ENCODE results near the gene MYBPC3.
A peak's percentile ranks its signal among the peaks of the same experiment; 100 is the strongest.

Gene MYBPC3

GRCh38 chr11:47383071-47383470 lies 30.6 kb upstream of the MYBPC3 start:
- DNase-seq, result no peak

DNA sequence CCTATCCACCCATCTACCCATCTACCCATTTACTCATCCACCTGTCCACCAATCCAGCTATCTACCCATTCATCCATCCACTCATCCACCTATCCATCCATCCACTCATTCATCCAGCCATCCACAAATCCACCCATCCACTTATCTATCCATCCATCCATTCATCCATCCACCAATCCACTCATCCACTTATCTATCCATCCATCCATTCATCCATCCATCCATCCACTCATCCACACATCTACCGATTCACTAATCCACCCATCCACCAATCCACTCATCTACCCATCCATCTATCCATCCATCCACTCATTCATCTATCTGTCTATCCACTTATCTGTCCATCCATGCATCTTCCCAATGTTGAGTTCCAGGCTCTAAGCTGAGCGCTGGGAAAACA lies 27.6 kb upstream of the MYBPC3 start:
- DNase-seq, result no peak

- no peak for DNase-seq
Measured at GRCh38 chr11:47379317-47379716, 26.8 kb upstream of the MYBPC3 start.

DNA sequence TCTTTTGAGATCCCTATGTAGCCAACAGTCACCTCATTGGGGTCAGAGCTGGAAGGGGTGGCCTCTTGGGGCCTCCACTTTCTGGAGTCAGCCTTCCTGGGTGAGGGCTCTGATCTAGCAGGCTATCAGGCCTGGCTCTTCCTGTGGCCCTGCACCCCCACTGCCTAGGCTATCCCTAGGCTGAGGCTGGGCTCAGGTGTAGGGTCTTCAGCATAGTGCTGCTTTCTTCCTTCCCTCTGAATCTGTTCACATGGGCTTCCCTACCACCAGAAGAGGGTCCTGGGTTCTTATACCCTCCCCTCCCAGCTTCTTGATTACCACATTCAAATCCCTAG lies 26.3 kb upstream of the MYBPC3 start:
- DNase-seq, result no peak

GRCh38 chr11:47378010-47378835 lies 25.7 kb upstream of the MYBPC3 start, which contains the start of gene SPI1:
Gene SPI1, minus strand, starts transcription at chr11:47378547. Its CDS starts 194 bp downstream, at chr11:47378353.
- no peak for DNase-seq

- no peak for DNase-seq
Measured at GRCh38 chr11:47377571-47378009, 25.1 kb upstream of the MYBPC3 start.

- DNase-seq, result no peak
Measured at GRCh38 chr11:47376525-47377371, 24.2 kb upstream of the MYBPC3 start.

- no peak for DNase-seq
Measured at GRCh38 chr11:47376107-47376524, 23.6 kb upstream of the MYBPC3 start.

DNA sequence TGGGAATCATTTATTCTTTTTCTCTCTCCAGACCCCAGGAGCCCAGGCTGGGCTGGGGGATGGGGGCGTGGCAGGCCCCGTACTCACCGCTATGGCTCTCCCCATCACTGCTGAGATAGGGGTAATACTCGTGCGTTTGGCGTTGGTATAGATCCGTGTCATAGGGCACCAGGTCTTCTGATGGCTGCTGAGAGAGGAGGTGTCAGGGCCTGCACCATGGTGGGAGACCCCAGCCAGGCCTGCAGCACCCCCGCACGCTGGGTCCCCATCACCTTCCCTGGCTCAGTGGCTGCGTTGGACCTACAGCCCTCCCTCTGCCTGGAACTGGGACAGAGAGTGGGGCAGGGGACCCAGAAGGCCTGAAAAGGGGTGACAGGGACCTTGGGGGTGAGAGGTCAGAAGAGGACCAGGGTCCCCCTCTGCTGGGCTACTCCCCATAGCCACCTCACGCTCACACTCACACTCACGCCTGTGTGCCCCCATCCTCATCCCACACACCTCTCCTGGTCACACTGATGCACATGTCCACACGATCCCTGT lies 23.1 kb upstream of the MYBPC3 start:
- no peak for DNase-seq

GRCh38 chr11:47375020-47375419 lies 22.5 kb upstream of the MYBPC3 start:
- DNase-seq, result no peak

DNA sequence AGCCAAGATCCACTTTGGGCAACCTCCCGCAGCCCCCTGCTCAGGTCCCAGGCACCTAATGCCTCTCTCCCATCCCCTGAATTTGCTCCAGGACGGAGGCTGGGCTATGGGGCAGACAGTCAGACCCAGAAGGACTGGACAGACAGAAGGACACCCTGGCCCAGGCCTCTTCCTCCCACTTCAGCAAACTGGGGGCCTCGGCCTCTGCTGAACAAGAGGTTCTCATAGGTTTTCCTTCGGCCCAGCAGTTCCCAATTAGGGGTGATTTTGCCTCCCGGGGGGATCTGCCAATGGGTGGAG lies 22.2 kb upstream of the MYBPC3 start:
- DNase-seq, result no peak

DNA sequence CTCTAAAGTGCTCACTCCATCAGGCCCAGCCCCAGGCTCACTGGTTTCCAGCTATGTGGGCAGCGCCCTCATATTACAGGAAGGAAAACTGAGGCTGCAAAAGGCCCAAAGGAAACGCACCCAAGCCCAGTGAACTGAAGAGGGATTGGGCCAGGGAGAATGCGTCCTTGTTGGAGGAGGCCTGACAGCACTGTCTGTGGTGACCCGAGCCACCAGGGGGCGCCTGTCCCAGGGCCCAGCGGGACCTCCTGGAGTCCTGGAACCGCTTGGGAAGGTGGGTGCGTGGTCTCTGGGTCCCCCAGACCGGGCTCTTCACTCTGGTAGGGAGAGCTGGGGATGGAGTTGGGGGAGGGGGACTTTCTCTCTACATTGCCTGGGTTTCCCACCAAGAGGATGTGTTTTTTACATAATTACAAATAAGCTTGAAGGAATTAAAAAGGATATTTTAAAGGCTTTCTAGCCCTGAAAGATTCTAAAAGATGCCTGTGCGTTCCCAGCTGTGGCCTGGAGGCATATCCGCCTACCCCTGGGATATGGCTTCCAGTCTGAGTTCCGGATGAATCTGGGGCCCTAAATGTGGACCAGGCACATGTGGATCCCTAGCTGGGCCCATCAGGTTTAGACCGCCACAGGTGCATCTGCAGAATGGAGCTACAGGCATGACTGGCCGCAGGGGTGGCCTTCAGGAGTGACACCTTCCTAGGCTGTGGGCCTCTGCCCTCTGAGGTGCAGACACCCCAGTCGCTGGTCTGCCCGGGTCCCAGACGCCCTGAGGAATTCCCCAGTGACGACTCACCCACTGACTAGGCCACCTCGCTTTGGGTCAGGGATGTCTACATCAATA lies 21.6 kb upstream of the MYBPC3 start:
- DNase-seq, result peak; percentile 91

DNA sequence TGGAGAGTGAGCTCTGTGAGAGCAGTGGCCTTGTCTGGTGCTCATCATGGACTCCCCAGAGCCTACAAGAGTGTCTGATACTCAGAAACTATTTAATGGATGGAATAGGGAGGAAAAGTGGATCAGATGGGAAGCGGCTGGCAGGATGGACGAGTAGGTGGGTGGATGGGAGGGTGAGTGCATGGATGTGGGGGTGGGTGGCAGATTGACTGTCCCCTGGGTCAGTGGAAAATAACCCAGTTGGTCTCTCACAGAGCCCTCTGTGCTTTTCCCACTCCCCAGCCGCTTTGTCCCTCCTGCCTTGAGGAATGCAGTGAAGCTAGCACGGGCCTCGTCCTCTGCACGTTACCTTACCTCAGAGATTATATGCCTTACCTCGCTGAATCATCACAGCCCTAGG lies 19.9 kb upstream of the MYBPC3 start:
- no peak for DNase-seq

DNA sequence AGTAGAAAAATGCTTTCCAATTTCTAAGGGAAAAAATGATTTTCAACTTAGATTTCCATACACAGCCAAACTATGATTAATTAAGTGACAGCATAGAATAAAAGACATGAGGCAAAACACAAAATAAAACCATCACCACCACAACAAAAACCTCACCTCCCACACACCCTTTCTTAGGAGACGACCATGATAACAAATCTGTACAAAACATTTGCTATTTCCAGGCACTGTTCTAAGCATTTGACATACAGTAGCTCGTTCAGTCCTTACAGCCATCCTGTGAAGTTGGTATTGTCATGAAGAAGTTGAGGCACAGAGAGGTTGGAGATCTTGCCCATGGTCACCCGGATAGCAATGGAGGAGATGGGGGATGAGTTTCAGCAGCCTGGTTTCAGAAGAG lies 17.2 kb upstream of the MYBPC3 start:
- DNase-seq, result peak; percentile 49

- no peak for DNase-seq
Measured at GRCh38 chr11:47366020-47366490, 13.6 kb upstream of the MYBPC3 start.

DNA sequence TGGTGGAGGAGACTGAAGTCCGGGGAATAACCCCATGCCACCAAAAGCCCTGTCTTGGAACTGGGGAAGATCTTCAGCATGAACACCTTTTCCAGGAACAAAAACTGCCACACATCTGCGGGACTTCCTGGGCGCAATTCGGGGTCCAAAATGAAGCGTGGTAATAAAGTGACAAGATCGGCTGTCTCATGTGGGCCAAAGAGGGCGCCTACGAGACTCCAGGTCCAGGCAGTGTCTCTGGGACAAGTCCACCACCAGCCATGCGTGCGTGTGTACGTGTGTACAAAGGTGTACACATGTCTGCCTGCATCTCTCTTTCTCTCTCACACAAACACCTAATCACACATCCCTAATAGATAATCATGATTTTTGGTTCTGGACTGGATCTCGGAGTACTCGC lies 8.9 kb upstream of the MYBPC3 start:
- DNase-seq, result no peak

DNA sequence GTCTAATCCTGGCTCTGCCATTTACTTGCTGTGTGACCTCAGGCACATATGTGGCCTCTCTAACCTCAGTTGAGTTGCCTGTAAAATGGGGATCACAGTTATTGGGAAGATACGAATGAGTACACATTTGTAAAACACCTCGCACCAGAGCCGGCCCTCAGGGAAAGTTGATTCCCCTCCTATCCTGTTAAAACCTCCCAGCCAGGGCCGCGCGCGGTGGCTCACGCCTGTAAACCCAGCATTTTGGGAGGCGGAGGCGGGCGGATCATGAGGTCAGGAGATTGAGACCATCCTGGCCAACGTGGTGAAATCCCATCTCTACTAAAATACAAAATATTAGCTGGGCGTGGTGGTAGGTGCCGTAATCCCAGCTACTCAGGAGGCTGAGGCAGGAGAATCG lies 7.8 kb upstream of the MYBPC3 start:
- DNase-seq, result no peak

GRCh38 chr11:47359586-47359985 lies 7.1 kb upstream of the MYBPC3 start:
- no peak for DNase-seq

GRCh38 chr11:47359162-47359561 lies 6.7 kb upstream of the MYBPC3 start:
- no peak for DNase-seq

DNA sequence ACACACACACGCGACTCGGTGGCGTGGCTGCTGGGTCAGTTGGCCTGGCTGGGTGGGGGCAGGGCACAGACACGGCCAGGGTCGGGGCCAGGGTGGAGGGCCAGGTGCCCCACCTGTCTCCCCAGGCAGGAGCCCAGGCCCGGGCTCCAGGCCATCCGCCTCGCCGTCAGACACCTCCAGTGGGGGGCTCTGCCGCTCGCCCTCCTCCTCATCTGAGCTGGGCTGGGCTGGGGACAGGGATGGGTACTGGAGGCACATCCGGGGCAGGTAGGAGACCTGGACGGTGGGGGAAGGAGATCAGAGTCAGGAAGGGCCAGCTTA lies 6.2 kb upstream of the MYBPC3 start:
- DNase-seq, result no peak

DNA sequence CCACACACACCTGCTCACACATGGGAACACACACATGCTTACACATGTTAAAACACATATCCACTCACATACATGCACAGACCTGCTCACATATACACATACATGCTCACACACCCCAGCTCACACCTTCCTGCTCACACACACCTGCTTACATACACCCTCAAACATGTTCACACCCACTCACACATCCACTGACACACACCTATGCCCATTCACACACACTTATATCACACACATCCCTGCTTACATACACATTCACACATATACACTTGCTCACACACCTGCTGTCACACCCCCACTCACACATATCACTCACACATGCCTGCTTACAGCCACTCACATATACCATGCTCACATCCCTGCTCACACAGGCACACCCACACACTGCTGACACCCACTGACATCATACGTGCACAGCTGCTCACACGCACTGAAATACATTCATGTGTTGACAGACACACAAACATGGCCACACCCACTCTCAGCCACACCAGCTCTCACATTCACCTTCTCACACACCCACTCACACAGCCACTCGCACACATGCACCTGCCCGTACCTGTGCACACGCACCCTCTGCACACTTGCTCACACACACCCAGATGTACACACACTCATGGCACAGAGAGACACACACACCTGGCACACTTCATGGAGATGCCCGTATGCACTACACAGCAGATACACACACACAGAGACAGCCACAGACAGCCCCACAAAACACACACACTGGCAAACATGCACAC lies 5.7 kb upstream of the MYBPC3 start:
- no peak for DNase-seq

DNA sequence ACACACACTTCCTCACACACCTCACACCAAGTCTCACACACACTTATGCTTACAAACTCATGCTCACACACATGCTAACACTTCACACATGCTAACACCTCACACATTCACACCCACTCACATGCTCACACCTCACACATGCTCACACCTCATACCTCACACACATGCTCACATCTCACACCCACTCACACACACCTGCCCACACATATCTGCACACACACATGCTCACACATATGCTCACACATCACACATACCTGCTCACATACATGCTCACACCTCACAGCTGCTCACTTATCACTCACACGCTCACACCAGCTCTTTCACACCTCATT lies 4.5 kb upstream of the MYBPC3 start:
- DNase-seq, result no peak

Data from stimulated activated CD4-positive, alpha-beta T cell treated with anti-CD3 and anti-CD28 coated beads, Interleukin-15, amount 100 ng/mL, for 24 hours (primary cell).